Natural killer cell (primary cell): ENCODE results near the gene SERPINI2. TPM values are rescaled to one million over a fixed set of nuclear protein-coding genes. Genes with fewer than 3 reads are reported as not detected.

Experiments
- ATAC-seq, 3 donors: fragments of 150-1000 bp in 2 of 3; fragments of 200-7000 bp in 1 of 3; cut with Tn5 transposase; 1 replicate in 1 of 3; 2 replicates in 2 of 3; pipeline ENCODE4 v1.10.0; 2021; ENCODE audit warnings: mild to moderate bottlenecking in 2 of 3, moderate library complexity in 2 of 3
- DNase-seq, 2 donors: peaks; one replicate each; pipeline versions ENCODE4 v3.0.0 to v3.0.0-alpha.2; 2013 to 2021; ENCODE audit warnings: mixed read lengths in 1 of 2
- H3K27ac ChIP-seq: one replicate; pipeline ENCODE4 v1.5.1; 2013; ENCODE audit warnings: mild to moderate bottlenecking, low read length
- H3K27me3 ChIP-seq: one replicate; pipeline ENCODE4 v1.6.1; 2013; ENCODE audit warnings: low read length; ENCODE audit not compliant: control insufficient read depth, insufficient read depth
- H3K36me3 ChIP-seq: one replicate; pipeline ENCODE4 v1.6.1; 2013; ENCODE audit warnings: low read length; ENCODE audit not compliant: control insufficient read depth, insufficient read depth
- H3K4me1 ChIP-seq: one replicate; pipeline ENCODE4 v1.6.1; 2013; ENCODE audit warnings: low read length; ENCODE audit not compliant: control insufficient read depth, insufficient read depth
- H3K4me3 ChIP-seq: one replicate; pipeline ENCODE4 v1.5.1; 2013; ENCODE audit warnings: low read length
- H3K9me3 ChIP-seq: one replicate; pipeline ENCODE4 v1.6.1; 2013; ENCODE audit warnings: low read length; ENCODE audit not compliant: control insufficient read depth, insufficient read depth
- H3K27ac Mint-ChIP-seq, 2 donors: one replicate each; pipeline ENCODE4 v1.8.0; 2022; ENCODE audit warnings: mild to moderate bottlenecking in 2 of 2, mixed read lengths in 2 of 2, moderate library complexity in 1 of 2
- H3K27me3 Mint-ChIP-seq, 2 donors: one replicate each; pipeline ENCODE4 v1.8.0; 2022; ENCODE audit warnings: low read depth in 2 of 2, mixed read lengths in 2 of 2
- H3K36me3 Mint-ChIP-seq: one replicate; pipeline ENCODE4 v1.8.0; 2022; ENCODE audit warnings: mixed read lengths
- H3K4me1 Mint-ChIP-seq, 2 donors: one replicate each; pipeline ENCODE4 v1.8.0; 2022; ENCODE audit warnings: mixed read lengths in 2 of 2
- H3K4me3 Mint-ChIP-seq: one replicate; pipeline ENCODE4 v1.8.0; 2022; ENCODE audit warnings: mild to moderate bottlenecking, moderate library complexity, mixed read lengths
- H3K9me3 Mint-ChIP-seq, 2 donors: one replicate each; pipeline ENCODE4 v1.8.0; 2022; ENCODE audit warnings: mixed read lengths in 2 of 2
- WGBS: methylation state at CpG from one replicate; pipeline ENCODE4 v1.1.7; 2013; ENCODE audit warnings: missing lambda C conversion rate; ENCODE audit not compliant: insufficient coverage; 5-methylcytosine and 5-hydroxymethylcytosine counted together
- intact Hi-C: fragments of 100-400 bp; cut with micrococcal nuclease; formaldehyde crosslinking; loops from one replicate; pipeline ENCODE4 v1.14.2; 2022
- total RNA-seq, 4 donors: library from RNA; stranded (reverse); fragments of 120-200 nt in 1 of 4; gene quantifications; one replicate each; pipeline versions ENCODE4 v1.2.3 to v1.2.4, GENCODE V29; 2013 to 2022
- TF ChIP-seq, protein P1 (sequence below): fragments of 200-600 bp; IDR thresholded peaks from one replicate; pipeline ENCODE4 v1.8.0; 2022; ENCODE audit warnings: antibody characterized with exemption

Gene SERPINI2
- total RNA-seq, 3 donors from 2014 or later (not counting 1 experiment from before 2014, with no cell fraction given), result not detected

DNA sequence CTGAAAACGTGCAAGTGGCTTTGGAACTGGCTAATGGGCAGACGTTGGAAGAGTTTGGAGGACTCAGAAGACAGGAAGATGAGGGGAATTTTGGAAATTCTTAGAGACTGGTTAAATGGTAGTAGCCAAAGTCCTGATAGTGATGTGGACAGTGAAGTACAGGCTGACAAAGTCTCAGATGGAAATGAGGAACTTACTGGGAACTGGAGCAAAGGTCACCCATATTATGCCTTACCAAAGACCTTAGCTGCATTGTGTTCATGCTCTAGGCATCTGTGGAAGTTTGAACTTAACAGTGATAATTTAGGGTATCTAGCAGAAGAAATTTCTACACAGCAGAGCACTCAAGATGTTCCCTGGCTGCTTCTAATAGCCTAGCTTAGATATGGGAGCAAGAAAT lies 28.6 kb upstream of the SERPINI2 start:
- DNase-seq, result no peak
- intact Hi-C loops, result no loop called here
- 69% methylated on average over 2 of the region's 2 CpGs for WGBS

DNA sequence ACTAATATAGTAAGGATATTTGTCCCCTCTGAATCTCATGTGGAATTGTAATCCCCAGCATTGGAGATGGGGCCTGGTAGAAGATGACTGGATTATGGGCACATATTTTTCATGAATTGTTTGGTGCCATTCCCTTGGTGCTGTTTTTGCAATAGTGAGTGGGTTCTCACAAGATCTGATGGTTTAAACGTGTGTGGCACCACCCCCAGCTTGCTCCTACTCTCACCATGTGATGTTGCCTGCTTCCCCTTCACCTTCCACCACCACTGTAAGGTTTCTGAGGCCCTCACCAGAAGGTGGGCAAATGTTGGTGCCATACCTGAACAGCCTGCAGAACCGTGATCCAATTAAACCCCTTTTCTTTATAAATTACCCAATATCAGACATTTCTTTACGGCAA lies 28.1 kb upstream of the SERPINI2 start:
- Mint-ChIP-seq H3K27ac (no peak overlapping the region), H3K4me1 (no peaks in the 10 kb centered on the region), H3K9me3 (no peaks in the 10 kb centered on the region), H3K36me3 (no peaks in the 10 kb centered on the region), H3K27me3 (no peaks in the 10 kb centered on the region), H3K4me3 (no peak overlapping the region)
- no peaks in the 10 kb centered on the region for H3K4me1 ChIP-seq
- WGBS, result 71% methylated on average over 3 of the region's 3 CpGs
- no peaks in the 10 kb centered on the region for H3K27me3 ChIP-seq
- H3K36me3 ChIP-seq, result no peaks in the 10 kb centered on the region
- intact Hi-C loops, result no loop called here
- no peak overlapping the region for H3K27ac ChIP-seq
- H3K4me3 ChIP-seq, result no peak overlapping the region
- DNase-seq (no peak), ATAC-seq (no peak)
- H3K9me3 ChIP-seq, result no peaks in the 10 kb centered on the region
- TF ChIP-seq, protein P1, sequence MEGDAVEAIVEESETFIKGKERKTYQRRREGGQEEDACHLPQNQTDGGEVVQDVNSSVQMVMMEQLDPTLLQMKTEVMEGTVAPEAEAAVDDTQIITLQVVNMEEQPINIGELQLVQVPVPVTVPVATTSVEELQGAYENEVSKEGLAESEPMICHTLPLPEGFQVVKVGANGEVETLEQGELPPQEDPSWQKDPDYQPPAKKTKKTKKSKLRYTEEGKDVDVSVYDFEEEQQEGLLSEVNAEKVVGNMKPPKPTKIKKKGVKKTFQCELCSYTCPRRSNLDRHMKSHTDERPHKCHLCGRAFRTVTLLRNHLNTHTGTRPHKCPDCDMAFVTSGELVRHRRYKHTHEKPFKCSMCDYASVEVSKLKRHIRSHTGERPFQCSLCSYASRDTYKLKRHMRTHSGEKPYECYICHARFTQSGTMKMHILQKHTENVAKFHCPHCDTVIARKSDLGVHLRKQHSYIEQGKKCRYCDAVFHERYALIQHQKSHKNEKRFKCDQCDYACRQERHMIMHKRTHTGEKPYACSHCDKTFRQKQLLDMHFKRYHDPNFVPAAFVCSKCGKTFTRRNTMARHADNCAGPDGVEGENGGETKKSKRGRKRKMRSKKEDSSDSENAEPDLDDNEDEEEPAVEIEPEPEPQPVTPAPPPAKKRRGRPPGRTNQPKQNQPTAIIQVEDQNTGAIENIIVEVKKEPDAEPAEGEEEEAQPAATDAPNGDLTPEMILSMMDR, result no peak

More for the DNA sequence above, 28.6 kb upstream of the SERPINI2 start:
- Histone ChIP-seq H3K9me3 (no peaks in the 10 kb centered on the region), H3K36me3 (no peaks in the 10 kb centered on the region), H3K27me3 (no peaks in the 10 kb centered on the region), H3K27ac (no peak overlapping the region), H3K4me1 (no peaks in the 10 kb centered on the region), H3K4me3 (no peak overlapping the region)
- Mint-ChIP-seq H3K36me3 (no peaks in the 10 kb centered on the region), H3K27ac (no peak overlapping the region), H3K9me3 (no peaks in the 10 kb centered on the region), H3K27me3 (no peaks in the 10 kb centered on the region), H3K4me3 (no peak overlapping the region), H3K4me1 (no peaks in the 10 kb centered on the region)
- no peak for ATAC-seq
- TF ChIP-seq, protein P1, result no peak

DNA sequence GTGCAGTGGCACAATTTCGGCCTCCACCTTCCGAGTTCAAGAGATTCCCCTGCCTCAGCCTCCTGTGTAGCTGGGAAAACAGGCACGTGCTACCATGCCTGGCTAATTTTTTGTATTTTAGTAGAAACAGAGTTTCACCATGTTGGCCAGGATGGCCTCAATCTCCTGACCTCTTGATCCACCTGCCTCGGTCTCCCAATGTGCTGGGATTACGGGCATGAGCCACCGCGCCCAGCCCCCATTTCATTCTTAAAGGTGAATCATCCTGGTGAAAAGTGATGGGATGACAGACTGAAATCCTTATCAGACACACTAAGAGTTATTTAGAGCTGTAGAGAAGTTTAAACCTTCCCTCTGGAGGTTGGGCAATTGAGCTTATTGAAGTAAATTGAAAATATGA lies 24.1 kb upstream of the SERPINI2 start:
- no peaks in the 10 kb centered on the region for H3K9me3 ChIP-seq
- Mint-ChIP-seq H3K4me1 (no peaks in the 10 kb centered on the region), H3K27me3 (peaks cover 0 to 4% of the 10 kb centered on the region in 2 donors), H3K4me3 (no peak overlapping the region), H3K27ac (no peak overlapping the region), H3K36me3 (no peaks in the 10 kb centered on the region), H3K9me3 (no peaks in the 10 kb centered on the region)
- no peaks in the 10 kb centered on the region for H3K27me3 ChIP-seq
- no peak for DNase-seq
- no peaks in the 10 kb centered on the region for H3K36me3 ChIP-seq
- intact Hi-C loops, result no loop called here
- TF ChIP-seq, protein P1, result no peak
- no peak overlapping the region for H3K4me3 ChIP-seq
- ATAC-seq, result no peak
- H3K4me1 ChIP-seq, result no peaks in the 10 kb centered on the region
- H3K27ac ChIP-seq, result no peak overlapping the region
- WGBS, result 95% methylated on average over 7 of the region's 7 CpGs

DNA sequence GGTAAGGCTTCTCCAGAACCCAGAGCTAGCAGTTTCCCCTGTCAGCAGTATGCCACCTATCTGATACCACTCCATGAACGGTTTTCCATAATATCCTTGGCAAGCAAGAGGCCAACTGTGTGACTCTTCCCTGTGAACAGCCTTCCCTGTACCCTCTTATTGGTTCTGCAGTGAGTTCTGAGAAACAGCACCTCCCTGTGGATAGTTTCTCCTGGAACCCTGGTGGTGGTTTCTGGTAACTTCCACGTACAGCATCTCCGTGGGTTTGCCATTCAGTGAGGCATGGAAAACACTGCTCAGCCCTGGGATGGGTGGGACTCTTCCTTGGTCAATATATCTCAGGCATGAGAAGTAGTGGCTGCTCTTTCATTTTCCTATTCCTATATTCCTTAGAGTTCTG lies 19.4 kb upstream of the SERPINI2 start:
- H3K9me3 ChIP-seq, result no peaks in the 10 kb centered on the region
- TF ChIP-seq, protein P1, result no peak
- Mint-ChIP-seq H3K27ac (no peak overlapping the region), H3K4me3 (no peak overlapping the region), H3K36me3 (no peaks in the 10 kb centered on the region), H3K9me3 (no peaks in the 10 kb centered on the region), H3K27me3 (peaks cover 0 to 7% of the 10 kb centered on the region in 2 donors), H3K4me1 (no peaks in the 10 kb centered on the region)
- no peaks in the 10 kb centered on the region for H3K4me1 ChIP-seq
- no peak for ATAC-seq
- no peak overlapping the region for H3K4me3 ChIP-seq
- no peaks in the 10 kb centered on the region for H3K27me3 ChIP-seq
- no peaks in the 10 kb centered on the region for H3K36me3 ChIP-seq
- 89% methylated on average over 3 of the region's 3 CpGs for WGBS
- no peak for DNase-seq
- H3K27ac ChIP-seq, result no peak overlapping the region
- intact Hi-C loops, result no loop called here
